HTR-8/SVneo (cell line): ENCODE results near the gene AIF1L.

Source experiments
- DNase-seq: peaks from one replicate; pipeline ENCODE4 v3.0.0; 2011; ENCODE audit warnings: low spot score, mixed read lengths; ENCODE audit not compliant: insufficient read length
- FAIRE-seq: peaks from 2 replicates; lab custom pipeline; 2011; peaks lifted over from hg19 to GRCh38; lab: Jason Lieb, UNC

The AIF1L gene

DNA sequence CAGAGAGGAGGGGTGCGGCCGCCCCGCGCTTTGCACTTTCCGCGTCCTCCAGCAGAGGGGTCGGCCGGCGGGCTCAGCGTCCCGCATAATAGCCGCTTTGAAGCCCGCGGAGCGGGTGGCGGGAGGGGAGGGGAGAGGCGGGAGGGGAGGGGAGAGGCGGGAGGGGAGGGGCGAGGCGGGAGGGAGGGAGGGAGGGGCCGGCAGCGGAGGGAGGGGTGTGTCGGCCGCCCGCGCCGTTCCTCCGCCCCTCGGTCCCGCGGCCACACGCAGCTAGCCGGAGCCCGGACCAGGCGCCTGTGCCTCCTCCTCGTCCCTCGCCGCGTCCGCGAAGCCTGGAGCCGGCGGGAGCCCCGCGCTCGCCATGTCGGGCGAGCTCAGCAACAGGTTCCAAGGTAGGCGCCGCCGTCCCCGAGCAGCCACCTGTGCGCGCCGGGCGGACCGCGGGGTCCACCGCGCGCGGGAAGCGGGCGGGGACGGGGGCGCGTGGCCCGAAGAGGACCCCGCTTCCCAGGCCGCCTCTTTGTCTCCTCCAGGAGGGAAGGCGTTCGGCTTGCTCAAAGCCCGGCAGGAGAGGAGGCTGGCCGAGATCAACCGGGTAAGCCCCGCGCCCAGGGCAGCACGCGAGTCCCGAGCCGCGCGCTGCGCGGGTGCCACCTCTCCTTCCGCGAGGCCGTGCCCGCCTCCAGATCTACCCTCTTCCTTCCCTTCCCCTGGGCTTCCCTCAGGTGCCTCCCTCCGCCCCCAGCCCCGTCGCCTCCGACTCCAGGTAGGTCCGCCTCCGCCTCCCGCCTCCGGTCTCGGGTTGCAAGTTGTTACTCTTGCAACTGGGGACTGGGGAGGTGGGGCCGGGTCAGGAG, at the start of gene AIF1L:
TSS of gene AIF1L (plus strand) at position 263 of the 857 bp plus-strand sequence. CDS start at position 362, 99 bp downstream.
- no peak for FAIRE-seq
- peak; percentile 53 for DNase-seq

DNA sequence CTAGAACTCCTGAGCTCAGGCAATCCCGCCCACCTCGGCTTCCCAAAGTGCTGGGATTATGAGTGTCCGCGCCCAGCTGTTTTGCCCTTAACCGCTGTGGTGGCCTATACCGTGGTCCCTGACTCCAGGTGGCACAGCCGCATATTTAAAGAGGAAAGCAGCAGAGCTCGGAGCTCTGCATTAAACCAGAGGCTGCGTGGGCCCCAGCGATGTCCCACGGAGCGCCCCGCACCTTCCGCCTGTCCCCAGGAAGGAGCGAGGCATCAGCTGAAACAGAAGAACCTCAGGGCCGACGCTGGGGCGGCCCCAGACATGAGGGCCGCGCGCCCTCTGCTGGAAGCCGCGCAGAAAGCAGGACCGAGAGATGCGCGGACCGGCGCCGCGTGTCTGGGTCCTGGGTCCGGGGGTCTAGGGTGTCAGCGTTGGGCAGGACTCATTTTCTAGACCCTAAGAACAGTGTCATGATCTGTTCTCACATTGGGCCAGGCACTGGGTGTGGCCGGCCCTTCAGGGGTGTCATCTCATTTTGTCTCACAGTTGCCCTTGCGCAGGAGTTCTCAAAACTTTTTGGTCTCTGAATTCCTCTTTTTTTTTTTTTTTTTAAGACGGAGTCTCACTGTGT, 49.6 kb upstream of the AIF1L start:
- peak; percentile 69 for DNase-seq
- FAIRE-seq, result no peak

DNA sequence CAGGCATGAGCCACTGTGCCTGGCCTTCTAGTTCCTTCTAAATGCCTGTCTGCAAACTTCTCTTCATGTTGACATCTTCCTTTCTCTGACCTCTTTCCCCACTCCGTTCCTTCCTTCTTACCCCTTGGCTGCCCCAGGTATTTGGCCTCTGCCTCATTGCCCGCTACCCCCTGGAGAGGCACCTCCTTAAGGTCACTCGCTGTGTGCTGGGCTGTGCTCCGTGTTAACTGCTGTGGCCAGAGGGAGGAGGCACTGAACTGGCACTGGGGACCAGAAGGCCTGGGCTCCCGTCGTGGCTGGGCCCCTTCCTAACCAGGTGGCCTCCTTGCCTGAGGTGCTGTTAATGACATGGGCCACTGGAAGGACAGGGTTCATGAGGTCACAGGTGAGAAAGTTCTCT, 48.0 kb upstream of the AIF1L start:
- FAIRE-seq (no peak), DNase-seq (no peak)

DNA sequence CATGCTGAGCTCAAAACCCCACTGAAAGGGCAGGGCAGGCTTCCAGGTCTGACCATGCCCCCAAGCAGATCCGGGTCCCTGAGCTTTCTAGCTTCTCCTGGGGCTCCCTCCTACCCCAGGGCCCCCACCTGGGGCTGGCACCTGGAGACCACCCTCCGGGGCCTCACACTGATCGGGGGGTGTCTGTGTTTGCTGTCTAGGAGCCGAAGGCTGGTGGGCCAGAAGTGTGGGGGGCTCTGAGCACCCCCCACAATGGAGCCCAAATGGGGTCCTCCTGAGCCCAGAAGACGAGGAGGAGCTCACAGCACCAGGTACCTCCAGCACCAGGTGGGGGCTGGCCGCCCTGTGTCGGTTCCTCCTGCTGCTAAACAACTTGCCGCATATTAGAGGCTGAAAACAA, 47.5 kb upstream of the AIF1L start:
- DNase-seq (no peak), FAIRE-seq (no peak)

DNA sequence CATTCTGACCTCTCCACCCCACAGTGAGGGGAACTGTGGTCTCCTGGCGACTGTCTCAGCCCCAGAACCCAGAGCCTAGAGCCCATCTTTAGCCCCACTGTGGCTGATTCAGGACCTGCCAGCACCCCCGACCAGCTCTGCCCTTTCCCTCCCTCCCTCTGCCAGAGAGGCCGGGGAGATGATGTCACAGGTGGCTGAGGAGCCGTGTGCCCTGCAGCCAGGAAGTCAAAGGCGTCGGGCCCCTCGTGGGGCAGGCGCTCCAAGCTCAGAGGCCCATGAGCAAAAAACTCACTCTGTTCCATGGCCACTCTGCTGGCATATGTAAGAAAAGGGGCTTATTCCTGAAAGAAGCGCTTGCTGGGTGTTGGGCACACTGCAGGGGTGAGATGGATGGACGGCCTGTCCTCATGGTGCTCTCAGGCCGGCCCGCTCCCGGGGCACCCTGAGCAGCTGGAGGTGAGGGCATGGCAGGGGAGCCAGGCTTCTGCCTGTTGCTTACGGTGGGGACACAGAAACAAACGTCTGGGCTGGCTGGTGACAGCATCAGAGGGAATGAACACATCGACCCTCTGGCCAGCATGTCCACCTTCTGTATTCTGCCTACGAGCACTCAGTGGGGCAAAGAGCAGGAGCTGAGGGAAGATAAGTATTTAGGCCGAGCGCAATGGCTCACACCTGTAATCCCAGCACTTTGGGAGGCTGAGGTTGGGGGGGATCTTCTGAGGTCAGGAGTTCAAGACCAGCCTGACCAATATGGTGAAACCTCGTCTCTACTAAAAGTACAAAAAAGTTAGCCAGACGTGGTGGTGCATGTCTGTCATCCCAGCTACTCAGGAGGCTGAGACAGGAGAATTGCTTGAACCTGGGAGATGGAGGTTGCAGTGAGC, 46.3 kb upstream of the AIF1L start:
- FAIRE-seq (no peak), DNase-seq (no peak)

DNA sequence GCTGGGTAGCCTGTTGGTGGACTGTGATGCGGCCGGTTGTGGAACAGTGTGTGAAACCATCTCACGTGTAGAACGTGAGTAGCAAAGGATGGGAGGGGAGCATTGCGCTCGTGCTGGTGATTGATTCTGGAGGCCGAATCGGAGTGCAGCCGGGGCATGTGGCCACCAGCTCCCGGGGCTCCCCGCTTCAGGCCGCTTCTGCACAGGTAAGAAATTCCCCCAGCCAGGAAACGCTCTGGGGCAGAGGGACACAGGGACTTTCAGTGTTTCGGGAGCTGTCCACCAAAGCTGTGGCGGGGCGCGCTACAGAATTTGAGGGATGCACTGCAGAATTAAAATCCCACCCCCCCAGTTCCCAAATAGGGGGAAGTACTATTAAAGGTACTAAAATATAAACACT, 45.5 kb upstream of the AIF1L start:
- FAIRE-seq, result no peak

DNA sequence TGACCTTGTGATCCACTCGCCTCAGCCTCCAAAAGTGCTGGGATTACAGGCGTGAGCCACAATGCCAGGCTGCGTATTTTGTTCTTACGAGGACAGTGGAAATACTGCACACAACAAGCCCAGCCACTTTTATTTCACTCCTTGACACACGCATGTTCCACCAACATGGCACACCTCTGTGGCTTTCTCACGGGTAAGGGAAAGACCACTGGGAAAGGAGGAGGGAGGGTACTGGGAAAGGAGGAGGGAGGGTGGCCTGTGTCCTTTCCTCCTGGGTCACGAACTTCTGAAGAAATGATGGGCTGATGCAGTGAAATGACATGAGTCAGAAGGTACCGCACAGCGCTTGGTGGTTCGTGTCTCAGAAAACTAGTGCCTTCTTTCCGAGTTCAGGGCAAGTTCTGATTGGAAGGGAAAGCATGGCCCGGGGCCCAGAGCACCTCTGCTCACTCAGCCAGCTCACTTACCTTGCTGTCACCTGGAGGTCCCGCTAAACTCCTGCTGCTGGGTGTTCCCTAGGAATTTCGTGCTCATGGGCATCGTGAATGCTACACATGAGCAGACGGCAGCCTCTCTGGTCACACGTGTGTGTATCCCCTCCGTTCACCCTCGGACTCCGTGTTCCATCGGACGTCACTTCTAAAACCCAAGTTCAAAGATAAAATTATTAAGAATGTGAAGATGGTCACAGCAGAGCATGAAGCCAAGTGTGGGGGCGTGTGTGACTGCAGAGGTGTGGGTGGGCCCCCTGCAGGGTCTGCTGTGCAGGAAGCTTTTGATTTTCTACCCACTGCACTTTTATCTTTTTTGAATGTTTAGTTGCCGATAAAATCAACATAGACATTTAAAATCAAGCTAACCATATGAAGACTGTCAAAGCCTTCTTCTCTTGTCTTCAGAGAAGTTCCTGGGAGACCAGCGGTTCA, 44.5 kb upstream of the AIF1L start:
- FAIRE-seq (no peak), DNase-seq (no peak)

More for the DNA sequence above, 45.5 kb upstream of the AIF1L start:
- no peak for DNase-seq

DNA sequence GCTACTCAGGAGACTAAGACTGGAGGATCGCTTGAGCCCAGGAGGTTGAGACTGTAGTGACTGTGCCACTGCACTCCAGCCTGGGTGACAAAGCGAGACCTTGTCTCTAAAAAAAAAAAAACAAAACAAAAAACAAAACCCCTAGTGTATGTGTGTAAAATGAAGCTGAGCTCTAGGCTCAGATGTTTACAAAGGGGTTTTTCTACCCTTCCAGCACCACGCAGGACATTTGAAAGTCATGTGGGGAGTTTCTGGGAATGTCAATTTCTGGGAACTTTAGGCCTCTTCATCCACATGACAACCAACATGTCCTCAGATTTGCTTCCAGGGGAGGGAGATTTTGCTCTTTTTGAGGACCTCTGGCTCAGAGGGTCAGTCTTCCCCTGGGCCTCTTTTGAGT, 42.4 kb upstream of the AIF1L start:
- DNase-seq, result no peak
- no peak for FAIRE-seq

DNA sequence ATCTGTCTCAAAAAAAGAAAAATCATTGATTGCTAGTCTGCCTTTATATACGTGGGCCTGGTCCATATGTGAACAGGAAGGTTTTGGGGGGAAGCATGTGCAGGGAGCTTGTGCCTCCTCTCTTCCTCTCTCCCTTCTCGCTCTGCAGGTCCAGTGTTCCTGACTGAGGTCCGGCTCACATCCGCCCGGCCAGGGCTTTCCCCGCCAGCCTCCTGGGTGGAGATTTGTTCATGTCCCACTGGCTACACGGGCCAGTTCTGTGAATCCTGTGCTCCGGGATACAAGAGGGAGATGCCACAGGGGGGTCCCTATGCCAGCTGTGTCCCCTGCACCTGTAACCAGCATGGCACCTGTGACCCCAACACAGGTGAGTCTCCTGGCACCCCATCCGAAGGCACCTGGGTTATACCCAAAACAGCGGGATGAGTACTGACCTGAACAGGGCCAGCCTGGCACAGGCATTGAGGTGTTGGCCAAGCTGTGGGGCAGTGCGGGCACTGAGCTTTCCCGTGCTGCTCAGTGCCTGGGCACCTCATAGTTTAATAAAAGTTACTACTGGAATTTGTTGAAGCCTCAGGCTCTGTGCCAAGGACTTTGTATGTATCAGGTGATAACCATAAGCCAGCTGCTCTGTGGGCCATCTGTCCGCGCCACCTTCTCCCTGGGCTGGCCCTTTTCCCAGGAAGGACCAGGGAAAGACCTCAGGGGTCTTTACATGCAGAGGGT, 39.4 kb upstream of the AIF1L start:
- FAIRE-seq (no peak), DNase-seq (no peak)

DNA sequence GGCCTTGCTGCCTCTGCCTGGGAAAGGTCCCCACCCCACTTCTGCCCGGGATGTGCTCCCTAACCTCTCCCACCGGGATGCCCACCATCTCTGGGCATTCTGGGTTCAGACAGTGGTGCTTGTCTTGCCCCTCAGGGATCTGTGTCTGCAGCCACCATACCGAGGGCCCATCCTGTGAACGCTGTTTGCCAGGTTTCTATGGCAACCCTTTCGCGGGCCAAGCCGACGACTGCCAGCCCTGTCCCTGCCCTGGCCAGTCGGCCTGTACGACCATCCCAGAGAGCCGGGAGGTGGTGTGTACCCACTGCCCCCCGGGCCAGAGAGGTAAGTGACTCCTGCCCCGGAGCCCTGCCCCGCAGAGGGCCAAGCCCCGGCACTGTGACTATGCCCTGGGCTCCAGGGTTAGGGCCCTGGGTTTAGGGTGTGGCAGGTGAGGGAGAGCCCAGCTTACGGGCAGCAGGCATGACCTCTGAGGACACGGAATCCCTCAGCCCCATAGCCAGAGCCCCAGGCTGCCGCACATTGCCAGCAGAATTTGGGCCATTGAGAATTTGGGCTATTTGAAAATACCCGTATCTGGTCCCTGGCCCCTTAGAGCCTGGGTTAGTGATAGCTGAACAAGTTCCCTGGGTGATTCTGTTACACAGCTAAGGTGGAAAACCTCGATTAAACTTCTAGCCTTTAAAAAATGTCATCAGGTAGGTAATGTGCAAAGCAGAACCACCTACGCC, 35.3 kb upstream of the AIF1L start:
- no peak for FAIRE-seq
- no peak for DNase-seq

DNA sequence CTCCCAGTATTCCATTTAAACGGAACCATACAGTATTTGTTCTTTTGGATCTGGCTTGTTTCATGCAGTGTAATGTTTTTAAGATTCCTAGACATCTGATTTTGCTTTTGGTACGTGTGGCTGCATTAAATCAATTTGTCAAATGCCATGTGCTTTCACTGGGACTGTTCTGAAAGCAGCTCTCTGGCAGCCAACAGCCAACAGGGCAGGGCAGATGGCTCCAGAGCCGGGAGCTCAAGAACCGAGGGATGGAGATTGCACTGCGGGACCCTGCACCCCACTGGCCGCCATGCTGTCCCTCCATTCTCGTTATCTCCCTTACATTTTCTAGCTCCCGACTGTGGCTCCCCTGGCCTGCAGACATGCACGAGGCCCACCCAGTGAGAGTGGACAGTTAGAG, 33.4 kb upstream of the AIF1L start:
- no peak for FAIRE-seq
- no peak for DNase-seq

DNA sequence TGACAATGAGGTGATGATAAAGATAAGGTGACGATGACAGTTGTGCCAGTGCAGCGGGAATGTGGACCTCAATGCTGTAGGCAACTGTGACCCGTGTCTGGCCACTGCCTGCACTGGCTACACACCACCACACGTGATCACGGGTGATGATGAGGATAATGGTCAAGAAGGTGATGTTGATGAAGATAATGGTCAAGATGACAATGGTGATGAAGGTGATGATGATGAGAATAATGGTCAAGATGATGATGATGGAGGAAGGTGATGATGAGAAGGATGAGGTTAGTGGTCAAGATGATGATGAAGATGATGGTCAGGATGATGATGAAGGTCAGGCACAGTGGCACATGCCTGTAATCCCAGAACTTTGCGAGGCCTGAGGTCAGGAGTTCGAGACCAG, 30.7 kb upstream of the AIF1L start:
- FAIRE-seq (peak; percentile 9), DNase-seq (no peak)

DNA sequence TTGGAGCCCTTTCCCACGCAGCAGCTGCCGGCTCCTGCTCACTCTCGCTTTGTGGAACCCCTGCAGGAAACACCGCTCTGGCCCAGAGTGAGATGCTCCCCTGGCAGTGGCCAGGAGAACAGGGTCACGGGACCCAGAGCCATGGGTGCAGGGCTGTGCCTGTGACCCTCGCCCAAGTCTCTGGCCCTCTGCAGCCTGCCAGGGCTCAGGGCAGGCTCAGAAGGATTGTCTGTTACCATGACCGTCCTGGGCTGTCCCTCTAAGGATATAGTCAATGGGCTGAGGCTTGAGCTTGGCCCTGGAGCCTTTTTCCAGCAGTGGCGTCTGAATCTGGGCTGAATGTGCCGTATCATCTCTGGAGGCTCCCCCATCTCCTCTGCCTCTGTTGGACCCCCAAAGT, 28.7 kb upstream of the AIF1L start:
- DNase-seq (no peak), FAIRE-seq (no peak)

DNA sequence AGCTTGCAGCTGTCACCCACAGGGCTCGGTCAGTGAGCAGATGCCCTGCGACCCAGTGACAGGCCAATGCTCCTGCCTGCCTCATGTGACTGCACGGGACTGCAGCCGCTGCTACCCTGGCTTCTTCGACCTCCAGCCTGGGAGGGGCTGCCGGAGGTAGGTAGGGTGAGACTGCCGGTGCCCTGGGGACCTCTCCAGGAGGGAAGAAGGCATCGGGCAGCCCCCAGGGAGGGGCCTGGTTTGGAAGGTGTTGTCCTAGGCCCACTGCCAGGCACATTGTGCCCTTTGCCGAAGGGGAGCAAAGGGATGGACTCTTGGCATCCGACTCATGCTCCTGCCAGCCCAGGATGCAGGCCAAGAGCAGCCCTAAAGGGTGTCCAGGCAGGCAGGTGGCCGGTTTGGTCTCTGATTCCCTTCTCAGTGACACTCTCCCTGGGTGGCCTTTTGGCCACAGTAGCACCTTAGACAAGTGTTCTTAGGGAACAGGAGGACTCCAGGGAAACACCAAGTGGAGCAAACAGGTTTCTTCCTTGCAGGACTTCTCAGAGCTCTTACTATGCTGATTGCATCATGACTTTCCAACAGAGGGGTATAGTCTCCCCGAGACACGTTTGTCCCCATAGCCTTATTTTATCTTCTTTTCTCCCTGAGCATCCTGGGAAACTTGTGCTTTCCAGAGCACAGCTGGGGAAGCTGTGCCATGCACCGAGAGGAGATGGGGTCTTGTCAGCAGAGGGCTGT, 28.1 kb upstream of the AIF1L start:
- no peak for DNase-seq
- FAIRE-seq, result no peak

DNA sequence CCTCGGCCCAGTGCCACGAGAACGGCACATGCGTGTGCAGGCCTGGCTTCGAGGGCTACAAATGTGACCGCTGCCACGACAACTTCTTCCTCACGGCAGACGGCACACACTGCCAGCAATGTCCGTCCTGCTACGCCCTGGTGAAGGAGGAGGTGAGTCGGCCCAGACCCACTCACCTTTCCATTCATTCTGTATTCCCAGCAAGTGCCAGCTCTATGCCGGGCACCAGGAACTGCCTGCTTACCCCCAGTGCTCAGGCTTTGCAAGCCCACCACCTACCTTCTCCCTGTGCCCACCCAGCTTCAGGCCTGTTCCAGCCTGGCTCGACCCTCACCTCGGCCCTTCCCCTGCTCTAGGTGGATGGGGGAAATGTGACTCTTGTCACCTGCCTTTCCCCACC, 26.6 kb upstream of the AIF1L start:
- FAIRE-seq, result no peak
- no peak for DNase-seq

DNA sequence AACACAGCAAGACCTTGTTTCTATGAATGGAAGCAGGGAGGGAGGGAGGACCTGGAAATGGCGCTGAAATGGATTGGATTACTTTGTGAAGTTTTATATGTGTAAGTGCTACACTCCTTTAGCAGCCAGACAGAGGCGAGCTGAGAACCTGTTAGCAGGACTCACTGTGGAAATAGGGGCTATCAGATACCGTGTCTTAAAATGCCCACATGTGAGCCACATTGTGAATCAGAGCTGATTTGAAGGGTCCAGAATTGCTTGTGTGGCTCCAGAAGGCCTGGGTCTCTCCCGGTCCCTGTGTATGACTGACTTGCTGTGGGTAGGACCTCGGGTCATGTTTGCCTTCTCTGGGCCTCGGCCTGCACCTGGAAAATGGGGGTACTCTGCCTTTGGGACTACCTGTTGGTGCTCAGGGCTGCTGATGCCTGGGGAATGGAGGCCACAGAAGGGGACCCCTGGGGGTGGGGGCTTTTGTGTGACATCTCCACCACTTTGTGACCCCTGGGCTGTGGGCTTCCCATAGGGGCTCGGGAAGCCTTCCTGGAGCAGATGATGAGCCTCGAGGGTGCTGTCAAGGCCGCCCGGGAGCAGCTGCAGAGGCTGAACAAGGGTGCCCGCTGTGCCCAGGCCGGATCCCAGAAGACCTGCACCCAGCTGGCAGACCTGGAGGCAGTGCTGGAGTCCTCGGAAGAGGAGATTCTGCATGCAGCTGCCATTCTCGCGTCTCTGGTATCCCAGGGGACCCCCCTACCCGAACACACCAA, 24.0 kb upstream of the AIF1L start:
- DNase-seq (no peak), FAIRE-seq (no peak)

DNA sequence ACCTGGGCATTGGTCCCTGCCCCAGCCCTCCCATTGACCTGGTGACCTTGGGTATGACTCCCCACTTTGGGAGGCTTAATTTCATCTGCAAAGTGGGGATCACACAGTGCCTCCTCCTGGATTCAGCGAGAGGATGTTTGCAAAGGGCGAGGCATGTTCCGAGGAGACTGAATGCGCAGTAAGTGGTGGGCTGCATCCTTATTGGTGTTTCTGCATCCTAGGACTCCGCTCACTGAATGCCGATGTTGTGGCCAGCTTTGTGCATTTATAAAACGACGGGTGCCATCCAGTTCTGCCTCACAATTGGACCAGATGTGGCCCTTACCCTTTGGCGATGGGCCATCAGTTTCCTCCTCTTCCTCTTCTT, 23.5 kb upstream of the AIF1L start:
- DNase-seq (no peak), FAIRE-seq (no peak)
